Measurements from ENCODE around the gene MCM9. TPM values are rescaled to one million over a fixed set of nuclear protein-coding genes. Genes with fewer than 3 reads are reported as not detected.

The MCM9 gene
- 4.9 TPM for polyA plus RNA-seq (2013, experiment 1 of 2)
- 5.0 TPM for polyA plus RNA-seq (2013, experiment 2 of 2)

GRCh38 chr6:118934461-118935330, at the start of gene MCM9:
MCM9 (minus strand) TSS chr6:118935159; CDS start chr6:118931723, 3,436 bp downstream.
- peak within 1 kb of the TSS; percentile 82 for H3K18ac ChIP-seq (ENCODE audit: low read length)
- H3K4me3 ChIP-seq (ENCODE audit: low read length): peak within 1 kb of the TSS; percentile 93
- H4K8ac ChIP-seq (ENCODE audit: low read depth, low read length): no peak within 1 kb of the TSS
- H3K4ac ChIP-seq (ENCODE audit: low read depth, low read length): peak within 1 kb of the TSS; percentile 67
- peak within 1 kb of the TSS; percentile 49 for H2BK120ac ChIP-seq (ENCODE audit: low read depth, low read length)
- no peaks in the 10 kb centered on the region for H3K27me3 ChIP-seq (ENCODE audit: insufficient read depth, low read length, poor library complexity)
- DNase-seq: peak; percentile 96
- no peak within 1 kb of the TSS for H2AK5ac ChIP-seq (ENCODE audit: low read length)
- peak within 1 kb of the TSS; percentile 94 for H3K56ac ChIP-seq (ENCODE audit: low read length)
- H3K4me1 ChIP-seq (ENCODE audit: control insufficient read depth, low read depth, low read length): no peaks in the 10 kb centered on the region
- no peak within 1 kb of the TSS for H2BK15ac ChIP-seq (replicated peaks; ENCODE audit: low read depth)
- no peaks in the 10 kb centered on the region for H3K36me3 ChIP-seq (ENCODE audit: control insufficient read depth, insufficient read depth, low read length)
- no peak within 1 kb of the TSS for H3K23ac ChIP-seq (ENCODE audit: low read length)
- H3K27ac ChIP-seq (ENCODE audit: low read depth, low read length): peak within 1 kb of the TSS; percentile 94
- peaks cover 5% of the 10 kb centered on the region for H3K79me2 ChIP-seq (ENCODE audit: control insufficient read depth, insufficient read depth, low read length)
- H3K4me2 ChIP-seq (ENCODE audit: low read length): peak within 1 kb of the TSS; percentile 87
- peak within 1 kb of the TSS; percentile 95 for H3K9ac ChIP-seq (ENCODE audit: low read length)
- no peaks in the 10 kb centered on the region for H3K79me1 ChIP-seq (ENCODE audit: low read length)
- no CpG with 5 or more reads among the region's 95 CpGs for WGBS (ENCODE audit: extremely low coverage, insufficient coverage, low lambda C conversion rate)
- peak within 1 kb of the TSS; percentile 35 for H2BK5ac ChIP-seq (ENCODE audit: low read length)
- no peak within 1 kb of the TSS for H4K5ac ChIP-seq (ENCODE audit: low read length)

GRCh38 chr6:118984342-118984741, 49.4 kb upstream of the MCM9 start:
- no CpG with 5 or more reads among the region's 2 CpGs for WGBS (ENCODE audit: extremely low coverage, insufficient coverage, low lambda C conversion rate)
- H2BK120ac ChIP-seq (ENCODE audit: low read depth, low read length): no peak overlapping the region
- H4K5ac ChIP-seq (ENCODE audit: low read length): no peak overlapping the region
- DNase-seq: no peak
- H3K79me1 ChIP-seq (ENCODE audit: low read length): no peaks in the 10 kb centered on the region
- H3K56ac ChIP-seq (ENCODE audit: low read length): no peak overlapping the region
- no peak overlapping the region for H3K9ac ChIP-seq (ENCODE audit: low read length)
- no peak overlapping the region for H4K8ac ChIP-seq (ENCODE audit: low read depth, low read length)
- H3K79me2 ChIP-seq (ENCODE audit: control insufficient read depth, insufficient read depth, low read length): no peaks in the 10 kb centered on the region
- H3K4me1 ChIP-seq (ENCODE audit: control insufficient read depth, low read depth, low read length): no peaks in the 10 kb centered on the region
- no peaks in the 10 kb centered on the region for H3K36me3 ChIP-seq (ENCODE audit: control insufficient read depth, insufficient read depth, low read length)
- H3K18ac ChIP-seq (ENCODE audit: low read length): no peak overlapping the region
- H2BK5ac ChIP-seq (ENCODE audit: low read length): no peak overlapping the region
- no peak overlapping the region for H2AK5ac ChIP-seq (ENCODE audit: low read length)
- H3K23ac ChIP-seq (ENCODE audit: low read length): no peak overlapping the region
- no peak overlapping the region for H2BK15ac ChIP-seq (replicated peaks; ENCODE audit: low read depth)
- H3K4ac ChIP-seq (ENCODE audit: low read depth, low read length): no peak overlapping the region
- H3K27ac ChIP-seq (ENCODE audit: low read depth, low read length): no peak overlapping the region
- no peaks in the 10 kb centered on the region for H3K27me3 ChIP-seq (ENCODE audit: insufficient read depth, low read length, poor library complexity)
- H3K4me2 ChIP-seq (ENCODE audit: low read length): no peak overlapping the region
- no peak overlapping the region for H3K4me3 ChIP-seq (ENCODE audit: low read length)

GRCh38 chr6:118982575-118982911, 47.6 kb upstream of the MCM9 start:
- Histone ChIP-seq H3K36me3 (ENCODE audit: control insufficient read depth, insufficient read depth, low read length) (no peaks in the 10 kb centered on the region), H3K4me1 (ENCODE audit: control insufficient read depth, low read depth, low read length) (no peaks in the 10 kb centered on the region), H2BK5ac (ENCODE audit: low read length) (no peak overlapping the region)

GRCh38 chr6:118981884-118982574, 47.1 kb upstream of the MCM9 start:
- Histone ChIP-seq H3K79me1 (ENCODE audit: low read length) (no peaks in the 10 kb centered on the region), H2BK15ac (replicated peaks; ENCODE audit: low read depth) (no peak overlapping the region), H3K9ac (ENCODE audit: low read length) (no peak overlapping the region), H3K79me2 (ENCODE audit: control insufficient read depth, insufficient read depth, low read length) (no peaks in the 10 kb centered on the region), H3K36me3 (ENCODE audit: control insufficient read depth, insufficient read depth, low read length) (no peaks in the 10 kb centered on the region), H2BK5ac (ENCODE audit: low read length) (no peak overlapping the region), H4K8ac (ENCODE audit: low read depth, low read length) (no peak overlapping the region), H3K27ac (ENCODE audit: low read depth, low read length) (no peak overlapping the region), H3K4me1 (ENCODE audit: control insufficient read depth, low read depth, low read length) (no peaks in the 10 kb centered on the region), H3K18ac (ENCODE audit: low read length) (no peak overlapping the region), H3K4me3 (ENCODE audit: low read length) (no peak overlapping the region), H3K4me2 (ENCODE audit: low read length) (no peak overlapping the region), H3K23ac (ENCODE audit: low read length) (no peak overlapping the region), H3K4ac (ENCODE audit: low read depth, low read length) (no peak overlapping the region), H2AK5ac (ENCODE audit: low read length) (no peak overlapping the region), H3K27me3 (ENCODE audit: insufficient read depth, low read length, poor library complexity) (no peaks in the 10 kb centered on the region), H2BK120ac (ENCODE audit: low read depth, low read length) (no peak overlapping the region), H4K5ac (ENCODE audit: low read length) (no peak overlapping the region), H3K56ac (ENCODE audit: low read length) (no peak overlapping the region)
- no CpG with 5 or more reads among the region's 6 CpGs for WGBS (ENCODE audit: extremely low coverage, insufficient coverage, low lambda C conversion rate)
- no peak for DNase-seq

More at GRCh38 chr6:118982575-118982911, 47.6 kb upstream of the MCM9 start:
- no peak overlapping the region for H3K4ac ChIP-seq (ENCODE audit: low read depth, low read length)
- H3K23ac ChIP-seq (ENCODE audit: low read length): no peak overlapping the region
- no peaks in the 10 kb centered on the region for H3K79me1 ChIP-seq (ENCODE audit: low read length)
- H3K56ac ChIP-seq (ENCODE audit: low read length): no peak overlapping the region
- H3K27ac ChIP-seq (ENCODE audit: low read depth, low read length): no peak overlapping the region
- WGBS (ENCODE audit: extremely low coverage, insufficient coverage, low lambda C conversion rate): no CpG with 5 or more reads among the region's 3 CpGs
- no peak overlapping the region for H3K4me3 ChIP-seq (ENCODE audit: low read length)
- no peaks in the 10 kb centered on the region for H3K79me2 ChIP-seq (ENCODE audit: control insufficient read depth, insufficient read depth, low read length)
- no peak overlapping the region for H4K5ac ChIP-seq (ENCODE audit: low read length)
- no peak for DNase-seq
- no peak overlapping the region for H2BK15ac ChIP-seq (replicated peaks; ENCODE audit: low read depth)
- no peak overlapping the region for H3K18ac ChIP-seq (ENCODE audit: low read length)
- no peak overlapping the region for H3K4me2 ChIP-seq (ENCODE audit: low read length)
- no peak overlapping the region for H2AK5ac ChIP-seq (ENCODE audit: low read length)
- H3K9ac ChIP-seq (ENCODE audit: low read length): no peak overlapping the region
- H3K27me3 ChIP-seq (ENCODE audit: insufficient read depth, low read length, poor library complexity): no peaks in the 10 kb centered on the region
- H2BK120ac ChIP-seq (ENCODE audit: low read depth, low read length): no peak overlapping the region
- no peak overlapping the region for H4K8ac ChIP-seq (ENCODE audit: low read depth, low read length)

GRCh38 chr6:118980063-118980462, 45.1 kb upstream of the MCM9 start:
- Histone ChIP-seq H4K8ac (ENCODE audit: low read depth, low read length) (no peak overlapping the region), H3K56ac (ENCODE audit: low read length) (no peak overlapping the region), H3K79me2 (ENCODE audit: control insufficient read depth, insufficient read depth, low read length) (no peaks in the 10 kb centered on the region), H3K36me3 (ENCODE audit: control insufficient read depth, insufficient read depth, low read length) (no peaks in the 10 kb centered on the region), H2BK120ac (ENCODE audit: low read depth, low read length) (no peak overlapping the region), H3K9ac (ENCODE audit: low read length) (no peak overlapping the region), H3K27me3 (ENCODE audit: insufficient read depth, low read length, poor library complexity) (no peaks in the 10 kb centered on the region), H3K18ac (ENCODE audit: low read length) (no peak overlapping the region), H3K4ac (ENCODE audit: low read depth, low read length) (no peak overlapping the region), H3K23ac (ENCODE audit: low read length) (no peak overlapping the region), H3K79me1 (ENCODE audit: low read length) (no peaks in the 10 kb centered on the region), H3K4me2 (ENCODE audit: low read length) (no peak overlapping the region), H2BK15ac (replicated peaks; ENCODE audit: low read depth) (no peak overlapping the region), H3K27ac (ENCODE audit: low read depth, low read length) (no peak overlapping the region), H2BK5ac (ENCODE audit: low read length) (no peak overlapping the region), H2AK5ac (ENCODE audit: low read length) (no peak overlapping the region), H3K4me1 (ENCODE audit: control insufficient read depth, low read depth, low read length) (no peaks in the 10 kb centered on the region), H3K4me3 (ENCODE audit: low read length) (no peak overlapping the region), H4K5ac (ENCODE audit: low read length) (no peak overlapping the region)
- no CpG with 5 or more reads among the region's 5 CpGs for WGBS (ENCODE audit: extremely low coverage, insufficient coverage, low lambda C conversion rate)
- DNase-seq: peak; percentile 13

Data from mesendoderm (in vitro differentiated cells).